ENCODE data around the gene ZNF669.

ZNF669 gene

GRCh38 chr1:247060771-247061170, 43.4 kb downstream of the ZNF669 start:
- DNase-seq (ENCODE audit: low read depth): no peak

- no peak for DNase-seq (ENCODE audit: low read depth)
Observed at GRCh38 chr1:247056071-247056470, 48.1 kb downstream of the ZNF669 start.

- no peak for DNase-seq (ENCODE audit: low read depth)
Observed at GRCh38 chr1:247054992-247055415, 49.2 kb downstream of the ZNF669 start.

Data from stimulated activated CD8-positive, alpha-beta memory T cell treated with anti-CD3 and anti-CD28 coated beads, Interleukin-15, amount 100 ng/mL, for 24 hours (primary cell).